CD4-positive, alpha-beta T cell (primary cell): ENCODE measurements around the gene MBD5. TPM values are rescaled to one million over a fixed set of nuclear protein-coding genes. Genes with fewer than 3 reads are reported as not detected.

Experiments used
- ATAC-seq: fragments of 200-7000 bp; cut with Tn5 transposase; one replicate; pipeline ENCODE4 v1.10.0; 2022; ENCODE audit warnings: mild to moderate bottlenecking; ENCODE audit not compliant: poor library complexity
- CTCF ChIA-PET: fragments of 350-600 bp; sonication (Branson Sonifier 250); formaldehyde crosslinking; loops from one replicate; lab custom pipeline; 2021; ENCODE audit warnings: antibody characterized with exemption, inconsistent platforms; lab: Charles Lee
- POLR2A ChIA-PET: fragments of 350-600 bp; sonication (Branson Sonifier 250); formaldehyde crosslinking; loops from one replicate; lab custom pipeline; 2021; ENCODE audit warnings: antibody characterized with exemption, inconsistent platforms; lab: Charles Lee
- DNase-seq, 14 experiments: peaks; one replicate each; pipeline ENCODE4 v3.0.0-alpha.2; 2013 to 2020; ENCODE audit warnings: mixed read lengths in 2 of 14
- H3K27ac ChIP-seq, 2 donors: one replicate each; pipeline versions ENCODE4 v1.5.1 to v1.7.0; 2013; ENCODE audit warnings: low read length in 2 of 2, low read depth in 1 of 2, mild to moderate bottlenecking in 1 of 2
- H3K27me3 ChIP-seq, 2 experiments: 1 replicate in 1 of 2; 2 replicates in 1 of 2; pipeline versions ENCODE4 v1.6.1 to v1.7.0; 2013; ENCODE audit warnings: low read length in 2 of 2, control low read depth in 1 of 2, mild to moderate bottlenecking in 1 of 2, moderate library complexity in 1 of 2; ENCODE audit not compliant: insufficient read depth in 2 of 2, control insufficient read depth in 1 of 2
- H3K36me3 ChIP-seq: one replicate; pipeline ENCODE4 v1.6.1; 2013; ENCODE audit warnings: low read length, control low read depth; ENCODE audit not compliant: insufficient read depth
- H3K4me1 ChIP-seq: one replicate; pipeline ENCODE4 v1.6.1; 2013; ENCODE audit warnings: low read length, control low read depth; ENCODE audit not compliant: insufficient read depth
- H3K4me3 ChIP-seq: one replicate; pipeline ENCODE4 v1.5.1; 2013; ENCODE audit warnings: mild to moderate bottlenecking, low read length, moderate library complexity
- H3K9me3 ChIP-seq, 2 experiments: 1 replicate in 1 of 2; 2 replicates in 1 of 2; pipeline versions ENCODE4 v1.6.1 to v1.7.0; 2013; ENCODE audit warnings: low read length in 2 of 2, mild to moderate bottlenecking in 2 of 2, control low read depth in 1 of 2, moderate library complexity in 1 of 2; ENCODE audit not compliant: control insufficient read depth in 1 of 2, insufficient read depth in 1 of 2
- H3K27ac Mint-ChIP-seq: one replicate; pipeline ENCODE4 v1.8.0; 2020; ENCODE audit warnings: mixed read lengths
- H3K27me3 Mint-ChIP-seq: one replicate; pipeline ENCODE4 v1.8.0; 2021; ENCODE audit warnings: mixed read lengths
- H3K36me3 Mint-ChIP-seq: one replicate; pipeline ENCODE4 v1.8.0; 2021; ENCODE audit warnings: low read depth, mixed read lengths
- H3K4me1 Mint-ChIP-seq: one replicate; pipeline ENCODE4 v1.8.0; 2021; ENCODE audit warnings: low read depth, mixed read lengths
- H3K4me3 Mint-ChIP-seq: one replicate; pipeline ENCODE4 v1.8.0; 2020; ENCODE audit warnings: mild to moderate bottlenecking, mixed read lengths
- H3K9me3 Mint-ChIP-seq: one replicate; pipeline ENCODE4 v1.8.0; 2020; ENCODE audit warnings: mixed read lengths
- intact Hi-C, 2 experiments: fragments of 100-400 bp; cut with DNase I in 1 of 2; cut with micrococcal nuclease in 1 of 2; formaldehyde crosslinking; loops; one replicate each; pipeline versions ENCODE4 v1.15.1 to v1.9.0; 2023 to 2025; cut with DNase I, micrococcal nuclease
- total RNA-seq, 174 experiments: library from RNA in 2 of 174; stranded (reverse) in 2 of 174; gene quantifications; one replicate each; pipeline ENCODE4 v1.2.3 and lab custom pipeline; 2021 to 2026
- TF ChIP-seq, protein P1 (sequence below): fragments of 200-600 bp; IDR thresholded peaks from one replicate; pipeline ENCODE4 v1.8.0; 2022; ENCODE audit warnings: antibody characterized with exemption, mild to moderate bottlenecking

Gene MBD5
- total RNA-seq, 2 experiments from 2014 or later = 49.8 to 52.9 TPM

DNA sequence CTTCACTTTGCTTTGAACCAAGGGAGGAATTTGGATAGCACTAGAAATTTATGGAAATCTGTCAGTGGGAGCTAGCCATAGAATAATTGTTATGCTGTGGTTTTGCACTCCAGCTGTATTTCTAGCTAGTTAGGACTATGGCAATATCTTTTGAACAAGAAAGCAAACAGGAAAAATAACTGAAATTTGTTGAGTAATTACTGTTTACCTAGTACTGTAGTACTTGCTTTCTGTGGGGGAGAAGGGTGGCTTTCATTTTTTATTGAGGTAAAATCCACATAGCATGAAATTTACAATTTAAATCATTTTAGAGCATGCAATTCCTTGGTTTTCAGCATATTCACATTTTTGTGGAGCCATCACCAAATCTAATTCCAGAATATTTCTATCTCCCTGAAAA lies 28.4 kb downstream of the MBD5 start:
- Histone ChIP-seq H3K4me1 (no peaks in the 10 kb centered on the region), H3K4me3 (no peak overlapping the region), H3K9me3 (no peaks in the 10 kb centered on the region), H3K27ac (no peak overlapping the region), H3K27me3 (no peaks in the 10 kb centered on the region), H3K36me3 (no peaks in the 10 kb centered on the region)
- no peaks in the 10 kb centered on the region for H3K27me3 Mint-ChIP-seq
- no peak overlapping the region for H3K27ac Mint-ChIP-seq
- TF ChIP-seq, protein P1, sequence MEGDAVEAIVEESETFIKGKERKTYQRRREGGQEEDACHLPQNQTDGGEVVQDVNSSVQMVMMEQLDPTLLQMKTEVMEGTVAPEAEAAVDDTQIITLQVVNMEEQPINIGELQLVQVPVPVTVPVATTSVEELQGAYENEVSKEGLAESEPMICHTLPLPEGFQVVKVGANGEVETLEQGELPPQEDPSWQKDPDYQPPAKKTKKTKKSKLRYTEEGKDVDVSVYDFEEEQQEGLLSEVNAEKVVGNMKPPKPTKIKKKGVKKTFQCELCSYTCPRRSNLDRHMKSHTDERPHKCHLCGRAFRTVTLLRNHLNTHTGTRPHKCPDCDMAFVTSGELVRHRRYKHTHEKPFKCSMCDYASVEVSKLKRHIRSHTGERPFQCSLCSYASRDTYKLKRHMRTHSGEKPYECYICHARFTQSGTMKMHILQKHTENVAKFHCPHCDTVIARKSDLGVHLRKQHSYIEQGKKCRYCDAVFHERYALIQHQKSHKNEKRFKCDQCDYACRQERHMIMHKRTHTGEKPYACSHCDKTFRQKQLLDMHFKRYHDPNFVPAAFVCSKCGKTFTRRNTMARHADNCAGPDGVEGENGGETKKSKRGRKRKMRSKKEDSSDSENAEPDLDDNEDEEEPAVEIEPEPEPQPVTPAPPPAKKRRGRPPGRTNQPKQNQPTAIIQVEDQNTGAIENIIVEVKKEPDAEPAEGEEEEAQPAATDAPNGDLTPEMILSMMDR = no peak
- POLR2A ChIA-PET = interaction anchor here (0.9 kb wide), 1 partner anchor 29 kb away, joined by 3 read pairs; the partner anchor contains the start of genes MBD5 and ORC4
- H3K4me3 Mint-ChIP-seq = no peak overlapping the region
- CTCF ChIA-PET = no interaction called here
- no peaks in the 10 kb centered on the region for H3K9me3 Mint-ChIP-seq
- H3K4me1 Mint-ChIP-seq = peaks cover 57% of the 10 kb centered on the region
- DNase-seq = no peak
- intact Hi-C loops = no loop called here
- peaks cover 15% of the 10 kb centered on the region for H3K36me3 Mint-ChIP-seq
- no peak for ATAC-seq

DNA sequence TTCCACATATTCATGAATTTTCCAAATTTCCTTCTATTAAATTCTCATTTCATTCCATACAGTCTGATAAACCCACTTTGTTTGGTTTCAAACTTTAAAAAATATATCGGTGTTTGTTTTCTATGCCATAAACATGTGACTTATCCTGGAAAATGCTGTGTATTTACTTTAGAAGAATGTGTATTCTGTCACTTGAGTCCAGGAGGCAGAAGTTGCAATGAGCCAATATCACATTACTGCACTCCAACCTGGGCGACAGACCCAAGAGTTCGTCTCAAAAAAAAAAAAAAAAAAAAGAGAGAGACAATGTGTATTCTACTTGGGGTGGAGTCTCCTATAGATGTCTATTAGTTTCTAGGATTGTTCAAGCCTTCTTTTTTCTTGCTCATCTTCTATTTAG lies 31.8 kb downstream of the MBD5 start:
- no peak overlapping the region for H3K27ac Mint-ChIP-seq
- H3K4me3 ChIP-seq = no peak overlapping the region
- peaks cover 4% of the 10 kb centered on the region for H3K36me3 ChIP-seq
- no peak for ATAC-seq
- H3K4me1 Mint-ChIP-seq = peaks cover 41% of the 10 kb centered on the region
- ChIA-PET CTCF (no interaction called here), POLR2A (no interaction called here)
- no peak overlapping the region for H3K27ac ChIP-seq
- no peaks in the 10 kb centered on the region for H3K27me3 Mint-ChIP-seq
- TF ChIP-seq, protein P1 = no peak
- DNase-seq = no peak
- H3K9me3 ChIP-seq = no peaks in the 10 kb centered on the region
- no peaks in the 10 kb centered on the region for H3K9me3 Mint-ChIP-seq
- peaks cover 23% of the 10 kb centered on the region for H3K36me3 Mint-ChIP-seq
- no peak overlapping the region for H3K4me3 Mint-ChIP-seq
- H3K4me1 ChIP-seq = no peaks in the 10 kb centered on the region
- intact Hi-C loops = no loop called here
- H3K27me3 ChIP-seq = no peaks in the 10 kb centered on the region

DNA sequence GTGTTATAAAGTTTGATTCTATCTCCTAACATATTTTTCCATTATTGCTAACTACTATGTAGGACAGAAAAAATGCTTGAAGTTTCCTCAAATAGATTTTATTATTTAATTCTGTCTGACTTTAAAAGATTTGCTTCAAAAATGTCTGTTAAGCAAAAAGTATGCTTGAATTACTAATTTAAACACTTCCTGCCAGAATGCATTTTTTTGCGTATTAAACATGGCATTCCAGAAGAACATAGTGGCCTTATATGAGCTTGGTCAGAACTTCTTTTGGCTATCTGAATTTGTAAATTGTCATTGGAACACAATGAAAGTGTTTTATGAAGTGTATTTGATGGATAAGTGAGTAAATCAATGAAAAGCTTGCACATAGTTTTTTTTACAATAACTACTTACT lies 37.8 kb downstream of the MBD5 start:
- Histone ChIP-seq H3K4me1 (no peaks in the 10 kb centered on the region), H3K4me3 (no peak overlapping the region), H3K36me3 (peaks cover 4% of the 10 kb centered on the region), H3K27me3 (no peaks in the 10 kb centered on the region), H3K27ac (no peak overlapping the region), H3K9me3 (no peaks in the 10 kb centered on the region)
- H3K9me3 Mint-ChIP-seq = no peaks in the 10 kb centered on the region
- no peak for DNase-seq
- TF ChIP-seq, protein P1 = no peak
- intact Hi-C loops = no loop called here
- H3K27ac Mint-ChIP-seq = no peak overlapping the region
- H3K4me3 Mint-ChIP-seq = no peak overlapping the region
- ChIA-PET POLR2A (no interaction called here), CTCF (interaction anchor here (0.8 kb wide), 1 partner anchor 12 kb away, joined by 3 read pairs; no protein-coding TSS in a partner anchor)
- H3K4me1 Mint-ChIP-seq = no peaks in the 10 kb centered on the region
- ATAC-seq = no peak
- H3K27me3 Mint-ChIP-seq = no peaks in the 10 kb centered on the region
- H3K36me3 Mint-ChIP-seq = peaks cover 26% of the 10 kb centered on the region
